ENCODE results near the gene IQCC. TPM values are rescaled to one million over a fixed set of nuclear protein-coding genes. Genes with fewer than 3 reads are reported as not detected.

IQCC gene
- total and polyA plus RNA-seq, 7 donors: 0.60 to 3.9 (median 1.8) TPM

GRCh38 chr1:32249831-32250525 is 44.5 kb downstream of the IQCC start:
- intact Hi-C loops (cut with DNase I): no loop called here
- no peaks in the 10 kb centered on the region for H3K36me3 ChIP-seq
- peaks cover 0 to 25% (median 18%) of the 10 kb centered on the region in 4 donors for H3K4me1 ChIP-seq
- no peaks in the 10 kb centered on the region for H3K9me3 ChIP-seq
- no peak overlapping the region for H3K4me3 ChIP-seq
- WGBS, 2 donors: 42 to 80% methylated on average over 9 of the region's 9 CpGs
- peak overlapping the region; percentile 26 to 74 (median 36) for H3K27ac ChIP-seq
- DNase-seq: peak; percentile 67
- no peaks in the 10 kb centered on the region for H3K27me3 ChIP-seq
- TF ChIP-seq POLR2AphosphoS5 (IDR thresholded peaks at IDR 0.05): peak in 2 of 4 donors; percentile 18 to 60
- TF ChIP-seq CTCF (IDR thresholded peaks at IDR 0.05): no peak

- WGBS, 2 donors: 54 to 84% methylated on average over 25 of the region's 25 CpGs
- H3K36me3 ChIP-seq: no peaks in the 10 kb centered on the region
- no peak within 1 kb of the TSS for H3K4me3 ChIP-seq
- no peaks in the 10 kb centered on the region for H3K27me3 ChIP-seq
- peak within 1 kb of the TSS; percentile 5 to 74 (median 36) for H3K27ac ChIP-seq
- no peak for TF ChIP-seq POLR2AphosphoS5 (IDR thresholded peaks at IDR 0.05)
- TF ChIP-seq CTCF (IDR thresholded peaks at IDR 0.05): no peak
- no peak for TF ChIP-seq EP300 (IDR thresholded peaks at IDR 0.05)
- TF ChIP-seq POLR2A (IDR thresholded peaks at IDR 0.05): no peak
- H3K9me3 ChIP-seq: no peaks in the 10 kb centered on the region
- H3K4me1 ChIP-seq: peaks cover 0 to 25% (median 18%) of the 10 kb centered on the region in 4 donors
- DNase-seq: no peak
- intact Hi-C loops (cut with DNase I): no loop called here
Measured at GRCh38 chr1:32250893-32251716, 45.6 kb downstream of the IQCC start, which contains the start of gene LCK. TSS of gene LCK (plus strand) at chr1:32251265. CDS start at chr1:32274330, 23,065 bp downstream.

GRCh38 chr1:32255072-32256071 is 49.9 kb downstream of the IQCC start:
- TF ChIP-seq EP300 (IDR thresholded peaks at IDR 0.05) (no peak), POLR2AphosphoS5 (IDR thresholded peaks at IDR 0.05) (no peak), CTCF (IDR thresholded peaks at IDR 0.05) (no peak), POLR2A (IDR thresholded peaks at IDR 0.05) (no peak)
- Histone ChIP-seq H3K9me3 (no peaks in the 10 kb centered on the region), H3K4me3 (no peak overlapping the region), H3K4me1 (peaks cover 0 to 14% (median 5%) of the 10 kb centered on the region in 4 donors), H3K36me3 (no peaks in the 10 kb centered on the region), H3K27me3 (no peaks in the 10 kb centered on the region), H3K27ac (no peak overlapping the region)
- DNase-seq: no peak
- intact Hi-C loops (cut with DNase I): no loop called here
- WGBS, 2 donors: 69 to 73% methylated on average over 10 of the region's 10 CpGs

- H3K9me3 ChIP-seq: no peaks in the 10 kb centered on the region
- H3K4me1 ChIP-seq: peaks cover 0 to 14% (median 5%) of the 10 kb centered on the region in 4 donors
- no peaks in the 10 kb centered on the region for H3K27me3 ChIP-seq
- 63 to 74% methylated on average over 9 of the region's 9 CpGs for WGBS, 2 donors
- H3K36me3 ChIP-seq: no peaks in the 10 kb centered on the region
- H3K4me3 ChIP-seq: no peak overlapping the region
- intact Hi-C loops (cut with DNase I): no loop called here
- no peak for DNase-seq
- TF ChIP-seq POLR2AphosphoS5 (IDR thresholded peaks at IDR 0.05) (no peak), CTCF (IDR thresholded peaks at IDR 0.05) (no peak), POLR2A (IDR thresholded peaks at IDR 0.05) (no peak), EP300 (IDR thresholded peaks at IDR 0.05) (no peak)
- no peak overlapping the region for H3K27ac ChIP-seq
Measured at GRCh38 chr1:32256473-32257226, 51.2 kb downstream of the IQCC start.
